SK-N-SH (cell line): ENCODE results near the gene MYF6. TPM values are rescaled to one million over a fixed set of nuclear protein-coding genes. Genes with fewer than 3 reads are reported as not detected.

Source experiments
- CTCF ChIA-PET: fragments of 300-600, 350-600 bp; formaldehyde crosslinking; extraction: SDS; loops from one replicate; lab custom pipeline; 2021; lab: Yijun Ruan, JAX
- POLR2A ChIA-PET: fragments of 350-600 bp; sonication (Branson Sonifier 250); formaldehyde crosslinking; extraction: SDS; loops from one replicate; lab custom pipeline; 2020; ENCODE audit warnings: antibody characterized with exemption, inconsistent platforms; lab: Yijun Ruan, JAX
- DNase-seq: peaks from one replicate; pipeline ENCODE4 v3.0.0; 2012
- H2AFZ ChIP-seq: fragments of 200-600 bp; sonication (generic); 2 replicates; pipeline ENCODE4 v1.8.1; 2016; ENCODE audit warnings: antibody characterized with exemption, mild to moderate bottlenecking, low read depth
- H3F3A ChIP-seq: fragments of 200-600 bp; sonication (generic); replicated peaks from 2 replicates; pipeline ENCODE3; 2016; ENCODE audit warnings: antibody characterized with exemption, mild to moderate bottlenecking; ENCODE audit not compliant: insufficient read depth
- H3K27ac ChIP-seq, 2 experiments: fragments of 200-500 bp in 1 of 2; fragments of 200-600 bp in 1 of 2; sonication (Bioruptor generic) in 1 of 2; sonication (generic), shearing (Covaris generic) in 1 of 2; 2 replicates each; pipeline versions ENCODE4 v1.5.1 to v1.6.1; 2014 to 2016; ENCODE audit warnings: low read depth in 2 of 2, inconsistent platforms in 1 of 2, low read length in 1 of 2, mild to moderate bottlenecking in 1 of 2, mixed read lengths in 1 of 2
- H3K27me3 ChIP-seq: fragments of 200-600 bp; sonication (generic), shearing (Covaris generic); 2 replicates; pipeline ENCODE4 v1.6.1; 2016; ENCODE audit warnings: mixed run types; ENCODE audit not compliant: insufficient read depth
- H3K36me3 ChIP-seq, 2 experiments: fragments of 200-500 bp in 1 of 2; fragments of 200-600 bp in 1 of 2; sonication (Bioruptor generic) in 1 of 2; sonication (generic) in 1 of 2; replicated peaks in 1 of 2; 2 replicates each; pipeline versions ENCODE3 to v1.5.1; 2014 to 2016; ENCODE audit warnings: low read length in 1 of 2, mild to moderate bottlenecking in 1 of 2; ENCODE audit not compliant: insufficient read depth in 2 of 2, control insufficient read depth in 1 of 2
- H3K4me1 ChIP-seq, 2 experiments: fragments of 200-500 bp in 1 of 2; fragments of 200-600 bp in 1 of 2; sonication (Bioruptor generic) in 1 of 2; sonication (generic), shearing (Covaris generic) in 1 of 2; 2 replicates each; pipeline versions ENCODE4 v1.5.1 to v1.6.1; 2014 to 2016; ENCODE audit warnings: low read depth in 1 of 2, low read length in 1 of 2, mixed run types in 1 of 2; ENCODE audit not compliant: insufficient read depth in 2 of 2, control insufficient read depth in 1 of 2
- H3K4me2 ChIP-seq: fragments of 200-600 bp; sonication (generic), shearing (Covaris generic); 2 replicates; pipeline ENCODE4 v1.6.1; 2017; ENCODE audit warnings: mixed run types
- H3K4me3 ChIP-seq, 2 experiments: fragments of 200-500 bp in 1 of 2; fragments of 200-600 bp in 1 of 2; sonication (Bioruptor generic) in 1 of 2; sonication (generic), shearing (Covaris generic) in 1 of 2; 2 replicates each; pipeline versions ENCODE4 v1.5.1 to v1.8.1; 2014 to 2016; ENCODE audit warnings: low read depth in 2 of 2, inconsistent platforms in 1 of 2, low read length in 1 of 2, mild to moderate bottlenecking in 1 of 2, mixed read lengths in 1 of 2, moderate library complexity in 1 of 2
- H3K79me2 ChIP-seq: fragments of 200-600 bp; sonication (generic); 2 replicates; pipeline ENCODE4 v1.8.1; 2017; ENCODE audit warnings: mild to moderate bottlenecking; ENCODE audit not compliant: insufficient read depth
- H3K9ac ChIP-seq: fragments of 200-600 bp; sonication (generic); 2 replicates; pipeline ENCODE4 v1.6.1; 2017; ENCODE audit warnings: mixed run types
- H3K9me2 ChIP-seq: fragments of 200-600 bp; sonication (generic); 2 replicates; pipeline ENCODE4 v1.6.1; 2017; ENCODE audit warnings: mixed run types
- H3K9me3 ChIP-seq: fragments of 200-600 bp; sonication (generic); 2 replicates; pipeline ENCODE4 v1.6.1; 2017; ENCODE audit warnings: mixed run types, mild to moderate bottlenecking, moderate library complexity
- H4K20me1 ChIP-seq: fragments of 200-600 bp; sonication (generic); 2 replicates; pipeline ENCODE4 v1.6.1; 2017; ENCODE audit warnings: mild to moderate bottlenecking, mixed run types; ENCODE audit not compliant: insufficient read depth
- CHD2 ChIP-seq: fragments of 150-350 bp; IDR thresholded peaks from 2 replicates; pipeline ENCODE4 v1.6.1; 2018; ENCODE audit warnings: low read length; ENCODE audit not compliant: partially characterized antibody
- CTCF ChIP-seq: fragments of 200-600 bp; sonication (generic); IDR thresholded peaks from 2 replicates; pipeline ENCODE4 v1.6.1; 2017; ENCODE audit warnings: antibody characterized with exemption, mild to moderate bottlenecking, moderate library complexity
- ELF1 ChIP-seq: IDR thresholded peaks from 2 replicates; pipeline ENCODE4 v1.4.0; 2012
- EP300 ChIP-seq, 2 experiments: IDR thresholded peaks; 2 replicates each; pipeline versions ENCODE4 v1.4.0 to v1.6.1; 2012; ENCODE audit warnings: borderline replicate concordance in 1 of 2, low read depth in 1 of 2, low read length in 1 of 2
- EZH2phosphoT487 ChIP-seq: fragments of 200-600 bp; sonication (generic); IDR thresholded peaks from 2 replicates; pipeline ENCODE4 v1.6.1; 2017; ENCODE audit warnings: low read depth, mixed run types, mild to moderate bottlenecking, antibody characterized with exemption, moderate library complexity, borderline replicate concordance
- FOSL2 ChIP-seq: IDR thresholded peaks from 2 replicates; pipeline ENCODE4 v1.4.0; 2012; ENCODE audit warnings: low read depth, mild to moderate bottlenecking, moderate library complexity, borderline replicate concordance
- FOXJ3 ChIP-seq: sonication (generic); formaldehyde crosslinking; IDR thresholded peaks from 2 replicates; pipeline ENCODE4 v1.5.1; 2020; ENCODE audit warnings: mild to moderate bottlenecking, missing genetic modification reagents
- FOXM1 ChIP-seq: IDR thresholded peaks from 2 replicates; pipeline ENCODE4 v1.4.0; 2012; ENCODE audit warnings: low read depth, mild to moderate bottlenecking
- MAX ChIP-seq: IDR thresholded peaks from 2 replicates; pipeline ENCODE4 v1.4.0; 2012; ENCODE audit warnings: low read depth
- MEF2A ChIP-seq: IDR thresholded peaks from 2 replicates; pipeline ENCODE4 v1.4.0; 2012; ENCODE audit warnings: low read depth, borderline replicate concordance
- MXI1 ChIP-seq: IDR thresholded peaks from 2 replicates; pipeline ENCODE4 v1.6.1; 2012; ENCODE audit warnings: mild to moderate bottlenecking, low read depth, low read length, improper control_type of control experiment
- NRF1 ChIP-seq: IDR thresholded peaks from 2 replicates; pipeline ENCODE4 v1.6.1; 2012; ENCODE audit warnings: low read depth, mild to moderate bottlenecking, low read length
- POLR2AphosphoS5 ChIP-seq: IDR thresholded peaks from 2 replicates; pipeline ENCODE4 v1.6.1; 2012; ENCODE audit warnings: low read depth, low read length
- RCOR1 ChIP-seq: fragments of 150-350 bp; IDR thresholded peaks from 2 replicates; pipeline ENCODE4 v1.6.1; 2017; ENCODE audit warnings: antibody characterized with exemption, low read length
- RFX5 ChIP-seq: IDR thresholded peaks from 2 replicates; pipeline ENCODE4 v1.6.1; 2012; ENCODE audit warnings: mild to moderate bottlenecking, improper control_type of control experiment, low read length
- SMC3 ChIP-seq: IDR thresholded peaks from 2 replicates; pipeline ENCODE4 v1.6.1; 2012; ENCODE audit warnings: low read depth, low read length, improper control_type of control experiment
- USF1 ChIP-seq: IDR thresholded peaks from 2 replicates; pipeline ENCODE4 v1.4.0; 2012; ENCODE audit warnings: low read depth, borderline replicate concordance
- ZBTB33 ChIP-seq: IDR thresholded peaks from 2 replicates; pipeline ENCODE4 v1.4.0; 2012; ENCODE audit warnings: low read depth, borderline replicate concordance
- WGBS: methylation state at CpG from one replicate; pipeline ENCODE4 v1.1.6; 2017; ENCODE audit warnings: low lambda C conversion rate; 5-methylcytosine and 5-hydroxymethylcytosine counted together
- polyA plus RNA-seq, 3 experiments: library from polyadenylated mRNA; depleted of rRNA; stranded (reverse); fragments of >200 nt; gene quantifications; 2 replicates each; pipeline ENCODE4 v1.2.3, GENCODE V29; 2012
- TF ChIP-seq, protein P1 (sequence below): IDR thresholded peaks from 2 replicates; pipeline ENCODE4; 2012
- TF ChIP-seq, protein P2 (sequence below): IDR thresholded peaks from 2 replicates; pipeline ENCODE4 v1.6.1; 2012; ENCODE audit warnings: mild to moderate bottlenecking, low read depth, low read length, moderate library complexity

MYF6 gene
- polyA plus RNA-seq, 1 of the 3 experiments (the other 2 are of a cell fraction), result not detected

DNA sequence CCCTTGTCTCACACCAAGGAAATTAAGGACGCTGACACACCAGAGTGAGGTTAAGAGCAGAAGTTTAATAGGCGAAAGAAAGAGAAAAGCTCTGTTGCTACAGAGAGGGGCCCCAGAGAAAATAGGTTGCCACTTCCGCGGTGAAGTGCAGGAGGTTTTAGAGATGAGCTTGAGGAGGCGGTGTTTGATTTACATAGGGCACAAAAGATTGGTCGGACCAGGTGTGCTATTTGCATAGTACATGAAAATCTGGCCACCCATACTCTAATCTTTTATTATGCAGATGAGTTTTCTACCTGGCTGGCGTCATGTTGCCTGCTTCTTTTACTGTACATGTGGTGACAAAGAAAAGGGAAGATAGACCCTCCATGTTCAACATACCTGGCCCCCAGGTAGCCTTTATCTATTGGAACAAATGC is 23.3 kb upstream of the MYF6 start:
- Histone ChIP-seq H3K4me2 (no peak overlapping the region), H3K27ac (no peak overlapping the region), H3K36me3 (no peaks in the 10 kb centered on the region), H2AFZ (no peak overlapping the region), H4K20me1 (no peaks in the 10 kb centered on the region), H3K79me2 (no peaks in the 10 kb centered on the region), H3K9me2 (no peaks in the 10 kb centered on the region), H3K27me3 (peaks cover 6% of the 10 kb centered on the region), H3F3A (no peaks in the 10 kb centered on the region), H3K9me3 (no peaks in the 10 kb centered on the region; the same call in 1 of the 2 replicates), H3K4me1 (no peaks in the 10 kb centered on the region), H3K4me3 (no peak overlapping the region), H3K9ac (no peak overlapping the region)
- WGBS, result 17% methylated on average over 7 of the region's 7 CpGs
- DNase-seq, result no peak
- ChIA-PET CTCF (interaction anchor here (0.8 kb wide), 1 partner anchor 414 kb away, joined by 4 read pairs; no protein-coding TSS in a partner anchor), POLR2A (no interaction called here)
- TF ChIP-seq FOXJ3 (CRISPR knock-in tag), result no peak
- no peak for TF ChIP-seq MEF2A
- TF ChIP-seq EP300 (IDR thresholded peaks at IDR 0.05; ENCODE audit: borderline replicate concordance in 1 of 2, low read depth in 1 of 2, low read length in 1 of 2), result no peak
- TF ChIP-seq USF1, result no peak
- TF ChIP-seq FOSL2, result no peak
- no peak for TF ChIP-seq RFX5
- TF ChIP-seq, protein P1, sequence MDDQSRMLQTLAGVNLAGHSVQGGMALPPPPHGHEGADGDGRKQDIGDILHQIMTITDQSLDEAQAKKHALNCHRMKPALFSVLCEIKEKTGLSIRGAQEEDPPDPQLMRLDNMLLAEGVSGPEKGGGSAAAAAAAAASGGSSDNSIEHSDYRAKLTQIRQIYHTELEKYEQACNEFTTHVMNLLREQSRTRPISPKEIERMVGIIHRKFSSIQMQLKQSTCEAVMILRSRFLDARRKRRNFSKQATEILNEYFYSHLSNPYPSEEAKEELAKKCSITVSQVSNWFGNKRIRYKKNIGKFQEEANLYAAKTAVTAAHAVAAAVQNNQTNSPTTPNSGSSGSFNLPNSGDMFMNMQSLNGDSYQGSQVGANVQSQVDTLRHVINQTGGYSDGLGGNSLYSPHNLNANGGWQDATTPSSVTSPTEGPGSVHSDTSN, result no peak
- no peak for TF ChIP-seq NRF1
- TF ChIP-seq CHD2, result no peak
- no peak for TF ChIP-seq FOXM1
- no peak for TF ChIP-seq ELF1
- TF ChIP-seq MAX, result no peak
- TF ChIP-seq EZH2phosphoT487, result no peak
- no peak for TF ChIP-seq CTCF
- TF ChIP-seq, protein P2, sequence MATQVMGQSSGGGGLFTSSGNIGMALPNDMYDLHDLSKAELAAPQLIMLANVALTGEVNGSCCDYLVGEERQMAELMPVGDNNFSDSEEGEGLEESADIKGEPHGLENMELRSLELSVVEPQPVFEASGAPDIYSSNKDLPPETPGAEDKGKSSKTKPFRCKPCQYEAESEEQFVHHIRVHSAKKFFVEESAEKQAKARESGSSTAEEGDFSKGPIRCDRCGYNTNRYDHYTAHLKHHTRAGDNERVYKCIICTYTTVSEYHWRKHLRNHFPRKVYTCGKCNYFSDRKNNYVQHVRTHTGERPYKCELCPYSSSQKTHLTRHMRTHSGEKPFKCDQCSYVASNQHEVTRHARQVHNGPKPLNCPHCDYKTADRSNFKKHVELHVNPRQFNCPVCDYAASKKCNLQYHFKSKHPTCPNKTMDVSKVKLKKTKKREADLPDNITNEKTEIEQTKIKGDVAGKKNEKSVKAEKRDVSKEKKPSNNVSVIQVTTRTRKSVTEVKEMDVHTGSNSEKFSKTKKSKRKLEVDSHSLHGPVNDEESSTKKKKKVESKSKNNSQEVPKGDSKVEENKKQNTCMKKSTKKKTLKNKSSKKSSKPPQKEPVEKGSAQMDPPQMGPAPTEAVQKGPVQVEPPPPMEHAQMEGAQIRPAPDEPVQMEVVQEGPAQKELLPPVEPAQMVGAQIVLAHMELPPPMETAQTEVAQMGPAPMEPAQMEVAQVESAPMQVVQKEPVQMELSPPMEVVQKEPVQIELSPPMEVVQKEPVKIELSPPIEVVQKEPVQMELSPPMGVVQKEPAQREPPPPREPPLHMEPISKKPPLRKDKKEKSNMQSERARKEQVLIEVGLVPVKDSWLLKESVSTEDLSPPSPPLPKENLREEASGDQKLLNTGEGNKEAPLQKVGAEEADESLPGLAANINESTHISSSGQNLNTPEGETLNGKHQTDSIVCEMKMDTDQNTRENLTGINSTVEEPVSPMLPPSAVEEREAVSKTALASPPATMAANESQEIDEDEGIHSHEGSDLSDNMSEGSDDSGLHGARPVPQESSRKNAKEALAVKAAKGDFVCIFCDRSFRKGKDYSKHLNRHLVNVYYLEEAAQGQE, result no peak
- no peak for TF ChIP-seq SMC3
- no peak for TF ChIP-seq ZBTB33
- TF ChIP-seq POLR2AphosphoS5, result no peak
- no peak for TF ChIP-seq RCOR1
- no peak for TF ChIP-seq MXI1
